Measurements from ENCODE around the gene SLC26A11.

- TF ChIP-seq CTCF (IDR thresholded peaks at IDR 0.05; ENCODE audit: insufficient read depth, low read length, poor library complexity, severe bottlenecking): no peak
- TF ChIP-seq EZH2phosphoT487 (conservative IDR thresholded peaks at IDR 0.05; ENCODE audit: low read length): no peak
Observed at GRCh38 chr17:80217703-80218362, 2.4 kb upstream of the SLC26A11 start.
